Stimulated activated CD4-positive, alpha-beta T cell treated with anti-CD3 and anti-CD28 coated beads, Interleukin-4, amount 100 ng/mL, for 24 hours (primary cell): ENCODE data around the gene BICDL1.

Experiments used
- DNase-seq: peaks from one replicate; pipeline ENCODE4 v3.0.0-alpha.2; 2020

BICDL1 gene

DNA sequence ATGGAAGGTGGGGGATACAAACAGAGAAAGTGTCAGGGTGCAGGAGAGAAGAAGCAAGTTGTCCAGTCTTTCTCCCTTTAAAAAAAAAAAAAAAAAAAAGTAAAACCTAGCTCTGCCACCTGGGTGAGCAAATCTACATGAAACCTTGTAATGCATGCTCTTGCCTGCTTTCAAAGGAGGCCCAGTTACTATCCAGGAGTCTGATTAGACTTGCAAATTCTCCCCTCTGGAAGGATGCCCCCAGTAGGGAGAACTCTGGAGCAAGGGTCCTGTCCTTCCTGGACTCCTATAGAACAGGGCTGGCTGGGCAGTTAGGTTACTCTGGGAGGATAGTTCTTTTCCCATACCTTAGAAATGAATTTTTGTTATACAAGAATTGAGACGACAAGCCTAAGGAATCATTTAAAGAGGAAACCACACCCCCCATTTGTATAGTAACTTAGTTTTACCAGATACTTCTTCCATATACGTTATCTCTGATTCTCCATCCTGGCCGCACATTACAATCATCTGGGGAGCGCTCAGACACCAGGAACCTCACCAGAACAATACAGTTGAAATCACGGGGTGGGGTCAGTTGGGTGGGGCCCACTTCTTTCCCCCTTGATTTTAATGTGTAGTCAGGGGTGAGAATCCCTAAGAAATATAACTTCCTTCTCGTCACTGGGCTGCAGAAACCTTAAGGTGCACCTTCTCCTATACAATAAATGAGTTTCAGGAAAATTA lies 97.0 kb downstream of the BICDL1 start:
- DNase-seq: no peak

DNA sequence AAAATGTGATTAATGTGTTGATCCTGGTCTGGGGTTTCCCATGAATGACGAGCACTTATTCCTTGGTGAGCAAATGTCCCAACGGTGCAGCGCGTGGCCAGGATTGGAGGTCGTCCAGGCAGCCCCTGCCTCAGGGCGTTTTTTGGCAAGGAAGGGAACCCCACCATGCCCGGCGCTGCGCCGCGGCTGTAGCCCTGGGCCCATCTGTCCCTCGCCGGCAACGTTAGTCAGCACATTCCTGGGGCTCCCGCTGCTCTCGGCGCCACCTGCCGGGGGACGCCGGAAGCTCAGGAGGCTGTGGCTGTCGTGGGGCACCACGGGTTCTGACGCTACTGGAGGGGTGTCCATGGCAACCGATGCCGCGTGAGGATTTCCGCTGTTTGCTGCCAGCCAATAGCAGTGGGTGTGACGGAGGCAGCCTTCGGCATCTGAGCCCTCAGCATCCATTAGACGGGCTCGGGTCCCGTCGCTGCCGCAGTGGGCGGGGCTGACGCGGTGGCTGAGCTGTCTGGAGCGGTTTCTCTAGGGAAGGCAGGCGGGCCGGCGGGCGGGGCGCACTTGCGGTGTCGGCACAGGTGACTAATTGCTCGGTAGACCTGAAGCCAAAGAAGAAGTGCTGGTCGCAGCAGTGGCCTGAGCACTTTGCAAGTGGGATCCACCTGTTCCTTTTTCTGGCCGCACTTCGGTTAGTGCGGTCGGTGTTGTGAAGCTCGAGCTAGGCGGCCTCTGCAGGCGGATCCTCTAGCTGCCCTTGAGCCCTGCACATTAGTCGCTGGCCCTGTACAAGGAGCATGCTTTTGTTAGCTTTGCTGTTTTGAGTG lies 98.0 kb downstream of the BICDL1 start:
- peak; percentile 100 for DNase-seq

DNA sequence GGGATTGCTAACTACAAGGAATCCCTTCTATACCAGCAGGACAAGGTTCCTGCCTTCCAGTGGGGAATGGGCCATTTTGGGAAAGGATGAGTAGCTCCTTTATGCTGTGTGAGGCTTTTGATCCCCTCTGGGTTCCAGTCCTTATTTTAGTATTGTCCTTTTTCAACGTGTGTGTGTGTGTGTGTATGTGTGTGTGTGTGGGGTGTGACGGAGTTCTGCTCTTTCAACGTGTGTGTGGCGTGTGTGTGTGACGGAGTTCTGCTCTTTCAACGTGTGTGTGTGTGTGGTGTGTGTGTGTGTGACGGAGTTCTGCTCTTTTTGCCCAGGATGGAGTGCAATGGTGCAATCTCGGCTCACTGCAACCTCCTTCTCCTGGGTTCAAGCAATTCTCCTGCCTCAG lies 100.1 kb downstream of the BICDL1 start:
- DNase-seq: no peak

DNA sequence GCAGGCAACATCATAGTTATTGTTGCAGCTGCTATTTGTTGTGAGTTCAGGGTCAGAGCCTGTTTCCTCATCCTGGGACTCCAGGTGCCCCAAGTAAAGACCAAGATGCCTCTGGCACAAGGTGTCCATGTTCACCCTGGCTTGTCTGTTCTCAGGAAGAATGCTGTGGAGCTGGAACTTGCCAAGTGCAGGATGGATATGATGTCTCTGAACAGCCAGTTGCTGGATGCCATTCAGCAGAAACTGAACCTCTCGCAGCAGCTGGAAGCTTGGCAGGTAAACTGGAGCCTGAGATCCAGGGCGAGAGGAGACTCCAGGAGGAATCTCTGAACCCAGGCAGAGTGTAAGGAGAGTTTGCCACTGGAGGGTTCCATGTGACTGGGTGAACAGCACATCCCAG lies 100.8 kb downstream of the BICDL1 start:
- no peak for DNase-seq

DNA sequence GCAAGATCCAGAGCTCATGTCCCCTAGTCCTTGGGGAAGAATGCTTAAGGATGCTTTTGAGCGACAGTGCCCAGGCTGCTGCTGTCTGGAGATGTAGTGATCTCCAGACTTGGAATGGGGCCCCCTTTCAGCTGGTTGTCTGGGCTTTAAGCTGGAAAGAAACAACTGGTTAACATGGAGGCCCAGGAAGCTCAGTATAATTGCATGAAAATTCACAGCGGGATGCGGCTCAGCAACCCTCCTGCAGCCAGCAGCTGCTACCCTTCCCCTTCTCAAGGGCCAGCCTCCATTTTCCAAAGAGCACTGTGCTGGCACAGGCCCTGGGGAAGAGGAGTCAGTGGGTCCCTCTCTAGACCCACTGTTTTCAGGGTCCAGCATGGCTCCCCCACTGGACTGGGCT lies 101.2 kb downstream of the BICDL1 start:
- no peak for DNase-seq

DNA sequence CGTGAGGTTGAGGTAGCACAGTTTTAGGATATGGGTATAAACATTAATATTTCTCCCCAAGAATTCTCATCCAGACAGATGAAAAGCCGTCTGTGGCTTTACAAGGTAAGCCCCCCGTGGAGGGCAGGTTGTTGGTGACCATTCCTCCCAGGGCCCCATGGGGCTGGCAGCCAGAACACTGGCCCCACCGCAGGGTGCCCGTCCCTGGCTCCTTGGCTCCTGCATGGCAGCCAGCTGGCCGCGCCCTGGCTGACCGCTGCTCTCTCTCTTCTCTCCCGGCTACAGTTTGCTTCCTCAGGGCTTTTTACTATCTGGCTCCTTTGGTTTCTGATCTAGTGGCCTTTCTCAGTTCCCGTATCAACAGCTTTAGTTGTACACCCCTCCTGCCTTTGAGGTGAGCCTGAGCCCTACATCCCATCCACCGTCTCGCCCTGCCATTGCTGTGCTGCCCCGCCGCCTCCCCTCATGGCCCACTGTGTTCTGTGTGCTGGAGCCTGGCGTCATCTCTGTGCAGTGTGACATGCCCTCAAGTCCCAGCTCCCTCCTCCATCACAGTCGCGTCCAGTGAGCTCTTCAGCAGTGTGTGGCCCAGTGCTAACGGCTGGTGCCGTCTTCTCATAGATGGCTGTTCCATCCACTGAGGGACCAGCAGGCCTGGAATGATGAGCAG lies 101.7 kb downstream of the BICDL1 start:
- no peak for DNase-seq

DNA sequence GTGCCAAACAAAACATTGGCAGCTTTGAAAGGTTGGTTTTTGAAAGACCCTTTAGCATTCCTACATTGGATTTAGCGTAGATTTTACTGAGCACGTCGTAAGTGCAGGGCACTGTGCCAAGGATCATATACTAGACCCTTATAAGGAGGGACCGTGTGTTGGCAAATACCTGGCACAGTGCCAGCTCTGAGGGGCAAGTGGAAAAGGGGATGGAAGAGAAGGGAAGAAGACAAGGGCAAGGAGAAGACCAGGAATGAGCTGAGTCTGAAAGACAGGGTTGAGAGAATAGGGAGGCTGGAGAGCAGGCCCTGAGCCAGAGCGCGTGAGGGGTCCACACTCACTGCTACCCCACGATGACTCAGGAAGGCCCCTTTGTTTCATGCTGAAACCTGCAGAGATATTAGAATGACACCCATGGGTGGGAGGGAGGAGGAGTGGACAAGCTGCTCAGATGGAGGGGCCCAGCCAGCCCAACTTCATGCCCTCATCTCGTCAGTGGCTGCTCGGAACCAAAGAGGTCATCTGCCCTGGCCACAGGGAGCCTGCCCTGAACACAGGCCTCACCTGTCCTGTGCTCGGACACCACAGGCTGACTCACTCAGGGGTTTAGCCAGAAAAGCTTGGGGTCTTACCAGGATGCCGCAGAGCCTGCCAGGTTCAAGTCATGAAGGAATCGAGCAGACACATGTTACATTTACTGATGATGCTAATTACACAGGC lies 102.5 kb downstream of the BICDL1 start:
- DNase-seq: no peak

DNA sequence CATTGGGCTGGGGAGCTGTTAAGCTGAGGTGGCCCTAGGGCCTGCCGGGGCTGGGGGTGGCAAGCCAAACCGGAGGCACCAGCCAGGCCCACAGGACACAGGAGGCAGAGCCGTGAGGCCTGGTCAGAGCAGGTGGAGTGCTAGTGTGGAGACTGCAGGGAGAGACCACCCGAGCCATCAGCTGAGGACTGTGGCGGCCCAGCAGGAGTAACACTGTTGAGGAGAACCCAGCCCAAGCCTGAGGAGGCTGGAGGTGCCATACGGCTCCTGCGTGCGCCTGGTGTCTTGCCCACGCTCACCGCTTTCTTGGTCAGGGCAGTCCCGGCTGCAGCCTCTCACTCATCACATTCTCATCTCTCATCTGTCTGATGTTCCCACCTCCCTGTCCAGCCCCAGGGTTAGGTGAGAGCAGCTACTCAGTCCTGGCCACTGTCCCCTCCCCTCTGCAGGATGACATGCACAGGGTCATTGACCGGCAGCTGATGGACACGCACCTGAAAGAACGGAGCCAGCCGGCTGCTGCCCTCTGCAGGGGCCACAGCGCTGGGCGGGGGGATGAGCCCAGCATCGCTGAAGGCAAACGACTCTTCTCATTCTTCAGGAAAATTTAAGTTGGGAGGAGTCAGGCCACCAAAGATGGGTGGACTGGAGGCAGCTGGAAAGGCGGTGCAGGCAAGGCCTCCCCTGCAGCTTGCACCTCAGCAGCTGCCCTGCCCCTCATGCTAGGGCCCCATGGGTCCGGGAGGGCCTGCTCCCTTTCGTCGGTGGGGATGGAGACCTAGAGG lies 103.7 kb downstream of the BICDL1 start:
- no peak for DNase-seq

DNA sequence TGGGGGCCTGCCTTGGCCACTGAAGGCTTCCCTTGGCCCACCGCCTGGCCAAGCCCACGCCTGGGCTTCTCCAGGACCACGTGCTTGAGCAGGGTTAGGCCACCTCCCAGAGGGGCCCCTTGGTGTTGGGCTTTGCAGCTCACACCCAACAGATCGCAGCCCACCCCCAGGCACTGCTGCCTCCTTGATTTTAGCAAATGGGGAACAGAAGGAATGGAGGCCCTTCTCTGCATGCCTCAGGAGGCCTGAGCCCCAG lies 104.2 kb downstream of the BICDL1 start:
- DNase-seq: no peak

DNA sequence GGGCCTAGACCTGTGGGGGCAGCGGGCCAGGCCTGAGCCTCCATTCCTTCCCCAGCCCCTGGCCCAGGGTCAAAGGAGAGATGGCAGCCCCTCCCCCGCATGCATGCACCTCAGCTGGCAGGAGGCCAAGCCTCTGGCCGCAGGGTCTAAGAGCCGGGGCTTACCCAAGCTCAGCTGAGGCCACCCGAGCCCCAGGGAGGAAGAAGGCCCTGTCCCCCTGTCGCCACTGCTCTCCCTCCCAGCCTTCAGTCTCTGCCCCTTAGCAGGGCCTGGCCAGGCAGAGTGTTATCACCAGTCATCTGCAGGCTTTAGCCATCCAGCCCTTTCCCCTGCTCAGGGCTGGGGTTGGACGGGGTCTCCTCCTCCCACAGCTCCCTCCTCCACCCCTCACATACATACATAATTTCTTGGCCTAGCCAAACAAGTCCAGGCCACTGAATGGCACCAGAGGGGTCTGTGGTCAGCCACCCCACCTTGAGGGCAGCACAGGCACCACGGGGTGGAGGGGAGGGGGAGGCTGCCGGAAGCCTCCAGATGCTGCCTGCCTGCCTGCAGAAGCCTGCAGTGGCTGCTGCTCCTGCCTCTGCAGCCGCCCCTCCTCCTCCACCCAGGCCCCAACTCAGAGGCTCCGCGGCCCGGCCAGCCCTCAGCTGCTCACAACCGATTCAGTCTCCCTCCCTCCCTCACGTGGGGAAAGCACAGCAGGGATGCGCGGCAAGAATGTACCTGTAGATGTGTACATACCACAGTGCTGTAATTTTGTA lies 104.7 kb downstream of the BICDL1 start:
- no peak for DNase-seq

DNA sequence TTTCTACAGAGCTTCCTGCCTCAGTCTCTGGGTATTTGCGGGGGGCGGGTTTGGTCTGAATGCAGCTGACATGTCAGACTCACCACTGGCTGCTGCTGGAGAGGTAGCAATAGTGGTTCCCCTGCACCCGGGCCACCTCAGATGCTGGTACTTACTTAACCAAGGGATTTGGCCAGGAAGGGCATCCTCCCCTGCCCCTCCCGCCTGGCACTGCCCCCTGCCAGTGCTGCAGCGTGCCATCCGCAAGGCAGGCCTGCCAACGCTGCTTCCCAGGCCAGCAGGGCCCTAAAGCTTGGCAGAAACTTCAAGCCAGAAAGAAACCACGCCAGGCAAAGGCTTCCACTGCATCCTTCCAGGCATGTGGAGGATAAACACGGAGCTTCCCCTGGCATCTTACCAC lies 105.4 kb downstream of the BICDL1 start:
- no peak for DNase-seq

DNA sequence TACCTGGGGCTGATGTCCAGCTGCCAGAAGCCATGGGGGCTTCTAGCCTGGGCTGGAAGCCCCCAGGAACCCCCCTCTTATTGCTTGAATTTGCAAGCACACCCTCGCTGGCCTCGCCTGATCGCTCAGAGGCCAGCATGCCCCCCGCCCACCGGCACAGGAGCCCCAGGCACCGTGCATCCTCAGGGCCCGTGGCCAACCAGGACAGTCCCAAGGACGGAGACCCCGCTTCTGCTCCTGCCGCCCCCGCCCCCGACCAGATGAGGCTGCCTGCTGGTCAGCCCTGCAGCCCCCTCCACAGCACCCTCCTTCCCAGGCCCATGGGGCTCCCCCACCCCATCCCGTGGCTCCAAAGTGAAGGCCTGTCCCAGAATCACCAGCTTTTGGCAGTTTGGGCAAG lies 106.3 kb downstream of the BICDL1 start:
- no peak for DNase-seq

DNA sequence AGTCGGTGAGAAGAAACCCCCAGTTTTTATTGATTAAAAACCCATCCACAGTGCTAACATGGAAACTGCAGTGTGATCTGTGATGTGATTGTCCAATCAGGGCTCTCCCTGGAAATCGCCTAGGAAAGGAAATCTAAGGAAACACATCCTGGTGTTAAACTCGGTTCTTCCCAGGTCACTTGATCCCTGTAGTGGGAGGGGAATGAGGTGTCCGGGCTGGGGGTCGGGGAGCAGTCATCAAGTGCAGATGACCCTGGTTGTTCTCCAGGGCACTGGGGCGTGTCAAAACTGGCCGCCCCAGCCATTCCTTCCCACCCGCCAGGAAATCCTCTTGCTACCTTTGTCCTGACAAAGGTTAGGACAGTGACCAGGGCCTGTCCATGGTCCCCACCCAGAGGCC lies 106.7 kb downstream of the BICDL1 start:
- DNase-seq: no peak

DNA sequence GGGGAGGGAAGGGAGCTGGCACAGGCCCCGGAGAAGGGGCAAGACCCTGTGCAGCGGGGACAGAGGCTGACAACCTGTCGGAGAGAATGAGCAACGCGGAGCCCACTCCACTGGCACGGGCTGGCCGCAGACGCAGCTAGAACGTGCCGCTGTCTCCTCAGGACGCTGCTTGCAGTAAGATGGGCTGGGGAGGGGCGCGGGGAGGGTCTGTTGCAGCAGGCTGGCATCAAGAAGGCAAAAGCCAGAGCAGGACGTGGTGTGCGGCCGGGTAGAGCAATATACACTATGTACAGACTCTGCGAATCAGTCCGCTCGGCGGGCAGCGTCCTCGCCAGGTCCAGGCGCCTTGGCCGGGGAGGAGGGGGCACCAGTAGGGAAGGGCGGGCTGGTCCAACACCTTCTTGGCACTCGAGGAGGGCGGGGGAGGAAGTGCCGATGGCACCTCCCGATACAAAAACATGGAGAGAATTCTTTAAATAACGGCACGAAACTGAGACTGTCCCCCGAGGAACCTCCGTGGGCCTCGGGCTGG lies 107.7 kb downstream of the BICDL1 start:
- DNase-seq: no peak

DNA sequence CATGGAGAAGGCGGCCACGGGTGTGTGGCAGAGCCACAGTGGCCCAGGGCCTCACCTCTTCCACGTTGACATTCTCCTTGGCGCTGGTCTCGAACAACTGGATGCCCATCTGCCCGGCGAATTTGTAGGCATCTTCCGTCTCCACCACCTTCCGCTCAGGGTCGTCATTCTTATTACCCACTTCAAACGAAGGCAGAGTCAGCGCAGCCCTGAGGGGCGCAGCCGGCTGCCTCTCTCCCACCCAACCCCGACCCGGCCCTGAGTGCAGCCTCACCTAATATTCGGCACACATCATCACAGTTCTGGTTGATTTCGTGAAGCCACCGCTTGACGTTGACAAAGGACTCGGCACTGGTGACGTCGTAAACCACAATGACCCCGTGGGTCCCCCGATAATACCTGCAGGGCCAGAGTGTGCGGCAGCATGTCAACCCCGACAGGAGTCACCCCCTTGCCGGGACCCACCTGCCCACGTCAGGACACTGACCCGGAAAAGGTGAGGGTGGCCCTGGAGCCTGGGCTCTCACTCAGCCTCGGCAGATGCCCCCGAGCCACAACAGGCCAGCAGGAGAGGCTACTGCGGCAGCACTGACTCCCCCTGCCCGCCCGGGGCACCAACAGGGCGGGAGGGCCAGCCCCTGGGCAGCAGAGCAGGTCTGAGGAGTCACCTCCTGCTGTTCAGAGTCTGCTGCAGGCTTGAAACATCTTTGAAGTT lies 109.9 kb downstream of the BICDL1 start:
- no peak for DNase-seq

DNA sequence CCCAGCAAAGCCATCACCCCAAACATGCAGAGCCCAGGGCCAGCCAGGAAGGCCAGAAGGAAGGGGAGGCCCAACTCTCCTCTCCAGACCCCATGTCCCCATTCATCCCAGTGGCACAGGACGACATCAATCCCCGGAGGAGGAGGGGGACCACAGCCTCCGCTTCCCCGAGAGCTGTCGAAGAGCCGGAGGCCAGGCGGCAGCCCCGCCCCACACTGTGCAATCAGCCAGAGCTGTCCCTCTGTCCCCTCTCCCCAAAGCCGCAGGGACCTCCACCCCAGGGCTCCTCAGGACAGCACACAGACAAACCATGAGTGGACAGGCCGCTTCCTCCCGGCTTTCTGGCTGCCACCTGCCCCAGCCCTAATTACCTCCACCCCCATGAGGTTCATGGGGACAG lies 110.7 kb downstream of the BICDL1 start:
- DNase-seq: no peak

DNA sequence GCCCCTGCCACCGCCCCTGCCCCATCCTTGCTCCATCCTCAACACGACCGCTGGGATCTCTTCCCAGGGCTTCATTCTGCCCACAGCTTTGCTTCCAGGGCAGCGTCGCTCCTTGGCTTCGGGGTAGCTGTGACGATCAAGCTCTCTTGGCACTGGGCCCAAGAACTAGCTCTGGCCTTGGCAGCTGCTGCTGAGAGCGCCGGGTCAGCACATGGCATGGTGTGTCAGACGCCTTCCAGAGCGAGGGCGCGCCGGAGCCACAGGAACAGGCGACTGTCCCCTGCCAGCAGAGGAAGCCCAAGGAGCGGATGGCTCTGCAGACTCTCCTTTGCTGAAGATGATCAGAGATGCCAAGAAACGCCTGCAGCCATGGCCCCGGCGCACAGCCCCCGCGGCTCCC lies 111.6 kb downstream of the BICDL1 start:
- DNase-seq: no peak

DNA sequence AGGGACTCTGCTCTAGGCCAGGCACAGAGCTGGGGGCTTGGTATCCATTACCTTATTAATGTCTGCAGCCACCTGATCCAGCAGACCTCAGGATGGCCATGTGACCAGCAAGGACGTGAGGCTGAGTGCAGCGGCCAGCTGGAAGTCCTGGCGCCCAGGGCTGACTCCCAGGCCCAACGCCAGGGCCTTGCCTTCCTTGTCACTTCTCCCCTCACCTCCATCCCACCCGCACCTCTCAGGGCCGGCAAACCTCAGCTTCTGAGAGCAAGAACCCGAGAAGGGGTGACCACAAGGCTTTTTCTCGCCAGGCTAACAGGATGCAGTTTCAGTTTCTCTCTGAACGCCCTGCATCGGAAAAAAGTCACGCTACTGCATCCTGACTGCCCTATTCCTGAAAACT lies 112.1 kb downstream of the BICDL1 start:
- DNase-seq: no peak

DNA sequence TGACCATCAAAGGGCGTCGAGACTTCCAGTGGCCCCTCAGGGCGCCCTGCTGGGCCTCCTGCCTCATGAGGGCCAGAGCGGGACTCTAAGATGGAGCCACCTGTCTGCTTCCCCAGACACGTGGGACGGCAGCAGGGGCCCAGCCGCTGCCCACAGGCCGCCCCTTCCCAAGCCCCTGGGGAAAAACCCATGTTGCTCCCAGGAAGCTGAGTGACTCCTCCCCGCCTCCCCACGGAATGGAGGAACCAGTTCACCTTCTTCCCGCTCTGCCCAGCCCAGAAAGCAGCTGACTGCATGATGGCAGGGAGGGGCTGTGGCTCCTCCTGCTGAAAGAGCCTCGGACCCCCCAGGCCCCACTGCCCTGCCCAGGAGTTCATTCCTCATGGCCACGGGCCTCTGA lies 112.6 kb downstream of the BICDL1 start:
- no peak for DNase-seq

DNA sequence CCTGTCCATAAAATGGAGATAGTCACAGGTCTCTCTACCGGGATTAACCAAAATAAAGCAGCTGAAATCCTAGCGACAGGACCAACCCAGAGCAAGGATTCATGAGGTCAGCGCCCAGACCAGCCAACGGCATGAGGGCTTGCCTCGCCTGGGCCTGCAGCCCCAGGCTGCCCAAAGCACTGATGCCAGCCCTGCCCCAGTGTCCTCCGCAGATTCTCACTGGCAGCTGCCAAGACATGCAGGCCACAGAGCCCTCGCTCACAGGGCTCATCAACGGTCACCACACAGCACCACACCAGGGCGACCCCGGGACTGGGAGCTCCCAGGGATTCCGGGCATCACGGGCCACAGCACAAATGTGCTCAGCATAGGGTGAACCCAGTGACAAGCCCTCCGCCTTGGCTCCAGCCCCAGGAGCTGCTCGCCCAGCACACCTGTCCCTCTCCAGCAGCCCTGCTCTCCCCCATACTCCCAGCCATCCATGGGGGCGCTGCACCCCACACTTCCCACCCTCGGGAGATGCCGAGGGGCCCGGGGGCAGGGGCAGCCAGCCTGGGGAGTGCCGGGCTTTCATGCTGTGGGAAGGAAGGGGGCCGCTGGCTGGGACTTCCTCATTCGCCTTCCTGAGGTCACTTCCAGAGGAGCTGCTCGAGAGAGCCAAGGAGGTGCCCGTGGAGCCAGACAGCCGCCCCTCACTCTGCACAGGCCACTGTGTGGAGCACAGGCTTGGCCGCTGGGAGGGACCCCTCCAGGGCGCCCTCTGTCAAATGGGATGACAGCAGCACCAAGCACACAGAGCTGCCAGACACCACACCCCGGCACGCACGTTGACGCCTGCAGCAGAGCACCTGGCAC lies 113.4 kb downstream of the BICDL1 start:
- no peak for DNase-seq
